ENCODE results near the gene KERA.

The KERA gene

DNA sequence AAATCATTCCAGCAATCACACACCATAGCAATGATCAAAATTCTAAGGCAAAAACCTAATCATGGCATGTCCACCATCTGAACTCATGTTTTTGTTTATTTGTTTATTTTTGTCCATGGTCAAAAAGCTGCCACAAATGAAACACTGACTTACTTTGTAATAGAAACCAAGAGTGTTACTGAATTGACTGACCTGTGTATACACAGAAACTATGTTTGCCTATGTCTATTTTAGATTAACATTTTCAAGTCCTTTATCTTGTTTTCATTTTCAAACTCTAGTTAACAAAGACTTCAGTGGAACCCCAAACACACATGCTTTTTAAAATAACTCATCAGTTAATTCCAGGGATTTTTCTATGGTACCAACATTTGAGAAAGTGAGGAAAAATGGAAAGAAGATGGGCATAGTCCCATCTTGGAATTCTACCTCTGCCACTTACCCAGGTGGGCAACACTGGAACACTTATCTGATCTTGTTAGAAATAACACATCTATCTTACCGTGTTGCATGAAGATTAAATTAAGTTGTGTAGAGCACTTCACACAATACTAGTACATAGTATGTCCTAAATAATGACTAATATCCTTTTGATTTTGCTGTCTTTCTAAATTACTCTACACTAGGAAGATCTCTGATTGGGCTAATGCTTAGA is 47.1 kb upstream of the KERA start:
- no peaks in the 10 kb centered on the region for H4K20me1 ChIP-seq (ENCODE audit: insufficient read depth, low read length, poor library complexity, severe bottlenecking)
- no peaks in the 10 kb centered on the region for H3K9me3 ChIP-seq (ENCODE audit: insufficient read depth, low read depth, low read length)
- no peaks in the 10 kb centered on the region for H3K9me2 ChIP-seq (replicated peaks; ENCODE audit: low read depth, low read length)
- H3K79me2 ChIP-seq (ENCODE audit: insufficient read depth, low read length), result no peaks in the 10 kb centered on the region
- no peak overlapping the region for H2AFZ ChIP-seq (ENCODE audit: low read length)
- no peaks in the 10 kb centered on the region for H3K36me3 ChIP-seq (ENCODE audit: insufficient read depth, low read length)
- no peak overlapping the region for H3K9ac ChIP-seq (ENCODE audit: low read depth, low read length, poor library complexity, severe bottlenecking)
- H3K4me2 ChIP-seq (ENCODE audit: low read depth, low read length, poor library complexity, severe bottlenecking), result no peak overlapping the region
- TF ChIP-seq EZH2phosphoT487 (IDR thresholded peaks at IDR 0.05; ENCODE audit: borderline replicate concordance), result no peak
- TF ChIP-seq, protein P1, sequence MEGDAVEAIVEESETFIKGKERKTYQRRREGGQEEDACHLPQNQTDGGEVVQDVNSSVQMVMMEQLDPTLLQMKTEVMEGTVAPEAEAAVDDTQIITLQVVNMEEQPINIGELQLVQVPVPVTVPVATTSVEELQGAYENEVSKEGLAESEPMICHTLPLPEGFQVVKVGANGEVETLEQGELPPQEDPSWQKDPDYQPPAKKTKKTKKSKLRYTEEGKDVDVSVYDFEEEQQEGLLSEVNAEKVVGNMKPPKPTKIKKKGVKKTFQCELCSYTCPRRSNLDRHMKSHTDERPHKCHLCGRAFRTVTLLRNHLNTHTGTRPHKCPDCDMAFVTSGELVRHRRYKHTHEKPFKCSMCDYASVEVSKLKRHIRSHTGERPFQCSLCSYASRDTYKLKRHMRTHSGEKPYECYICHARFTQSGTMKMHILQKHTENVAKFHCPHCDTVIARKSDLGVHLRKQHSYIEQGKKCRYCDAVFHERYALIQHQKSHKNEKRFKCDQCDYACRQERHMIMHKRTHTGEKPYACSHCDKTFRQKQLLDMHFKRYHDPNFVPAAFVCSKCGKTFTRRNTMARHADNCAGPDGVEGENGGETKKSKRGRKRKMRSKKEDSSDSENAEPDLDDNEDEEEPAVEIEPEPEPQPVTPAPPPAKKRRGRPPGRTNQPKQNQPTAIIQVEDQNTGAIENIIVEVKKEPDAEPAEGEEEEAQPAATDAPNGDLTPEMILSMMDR (conservative IDR thresholded peaks at IDR 0.05; ENCODE audit: low read length), result no peak
- H3K27me3 ChIP-seq (ENCODE audit: insufficient read depth, low read length, poor library complexity, severe bottlenecking), result no peaks in the 10 kb centered on the region
- H3F3A ChIP-seq (ENCODE audit: low read depth), result no peaks in the 10 kb centered on the region
- no peaks in the 10 kb centered on the region for H3K4me1 ChIP-seq (ENCODE audit: insufficient read depth, low read length, poor library complexity, severe bottlenecking)
- H3K4me3 ChIP-seq (ENCODE audit: low read length, poor library complexity, severe bottlenecking), result no peak overlapping the region

DNA sequence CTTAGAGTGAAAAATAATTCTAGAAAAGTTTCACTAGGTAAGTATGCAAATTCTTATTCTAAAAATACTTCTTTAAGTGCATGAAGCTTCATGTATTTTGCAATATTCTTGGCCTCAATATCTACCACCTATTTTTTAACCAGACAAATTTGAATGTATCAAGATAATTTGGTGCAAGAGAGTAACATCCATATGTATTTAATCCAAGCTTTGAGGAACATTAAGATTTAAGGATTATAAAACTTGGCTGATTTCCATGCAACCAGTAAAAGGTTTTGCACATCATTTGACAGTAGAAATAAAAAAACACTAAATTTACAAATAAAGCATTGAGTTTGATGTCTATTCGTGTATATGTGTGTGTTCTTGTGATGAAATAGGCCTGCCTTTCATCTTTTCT is 45.8 kb upstream of the KERA start:
- Histone ChIP-seq H3K4me3 (ENCODE audit: low read length, poor library complexity, severe bottlenecking) (no peak overlapping the region), H3K4me2 (ENCODE audit: low read depth, low read length, poor library complexity, severe bottlenecking) (no peak overlapping the region), H3F3A (ENCODE audit: low read depth) (no peaks in the 10 kb centered on the region), H3K9ac (ENCODE audit: low read depth, low read length, poor library complexity, severe bottlenecking) (no peak overlapping the region), H3K9me3 (ENCODE audit: insufficient read depth, low read depth, low read length) (no peaks in the 10 kb centered on the region), H4K20me1 (ENCODE audit: insufficient read depth, low read length, poor library complexity, severe bottlenecking) (no peaks in the 10 kb centered on the region), H3K27me3 (ENCODE audit: insufficient read depth, low read length, poor library complexity, severe bottlenecking) (no peaks in the 10 kb centered on the region), H3K36me3 (ENCODE audit: insufficient read depth, low read length) (no peaks in the 10 kb centered on the region), H3K79me2 (ENCODE audit: insufficient read depth, low read length) (no peaks in the 10 kb centered on the region), H3K4me1 (ENCODE audit: insufficient read depth, low read length, poor library complexity, severe bottlenecking) (no peaks in the 10 kb centered on the region), H2AFZ (ENCODE audit: low read length) (no peak overlapping the region), H3K9me2 (replicated peaks; ENCODE audit: low read depth, low read length) (no peaks in the 10 kb centered on the region)
- TF ChIP-seq, protein P1 (conservative IDR thresholded peaks at IDR 0.05; ENCODE audit: low read length), result no peak
- no peak for TF ChIP-seq EZH2phosphoT487 (IDR thresholded peaks at IDR 0.05; ENCODE audit: borderline replicate concordance)

DNA sequence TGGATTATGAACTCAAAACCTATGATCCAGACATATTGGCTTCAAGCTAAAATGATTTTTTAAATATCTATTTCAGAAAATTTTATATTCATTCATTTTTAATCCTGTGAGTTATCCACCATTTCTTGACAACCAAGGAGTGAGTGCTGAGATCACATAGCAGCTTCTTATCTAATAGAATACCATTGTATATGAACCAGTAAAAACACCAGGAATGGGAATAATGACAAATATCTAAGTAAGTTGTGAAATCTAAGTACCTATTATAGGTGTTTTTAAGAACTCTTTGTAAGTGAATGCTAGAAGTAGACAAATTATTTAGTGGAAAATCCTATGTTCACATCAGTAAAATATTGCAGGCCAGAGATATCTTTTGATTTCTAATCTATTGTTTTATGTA is 45.3 kb upstream of the KERA start:
- no peak overlapping the region for H3K4me2 ChIP-seq (ENCODE audit: low read depth, low read length, poor library complexity, severe bottlenecking)
- H4K20me1 ChIP-seq (ENCODE audit: insufficient read depth, low read length, poor library complexity, severe bottlenecking), result no peaks in the 10 kb centered on the region
- TF ChIP-seq, protein P1 (conservative IDR thresholded peaks at IDR 0.05; ENCODE audit: low read length), result no peak
- no peak for TF ChIP-seq EZH2phosphoT487 (IDR thresholded peaks at IDR 0.05; ENCODE audit: borderline replicate concordance)
- H3K9me3 ChIP-seq (ENCODE audit: insufficient read depth, low read depth, low read length), result no peaks in the 10 kb centered on the region
- H3K4me3 ChIP-seq (ENCODE audit: low read length, poor library complexity, severe bottlenecking), result no peak overlapping the region
- no peaks in the 10 kb centered on the region for H3K9me2 ChIP-seq (replicated peaks; ENCODE audit: low read depth, low read length)
- no peaks in the 10 kb centered on the region for H3K27me3 ChIP-seq (ENCODE audit: insufficient read depth, low read length, poor library complexity, severe bottlenecking)
- H3K9ac ChIP-seq (ENCODE audit: low read depth, low read length, poor library complexity, severe bottlenecking), result no peak overlapping the region
- no peaks in the 10 kb centered on the region for H3K4me1 ChIP-seq (ENCODE audit: insufficient read depth, low read length, poor library complexity, severe bottlenecking)
- no peak overlapping the region for H2AFZ ChIP-seq (ENCODE audit: low read length)
- no peaks in the 10 kb centered on the region for H3K79me2 ChIP-seq (ENCODE audit: insufficient read depth, low read length)
- H3K36me3 ChIP-seq (ENCODE audit: insufficient read depth, low read length), result no peaks in the 10 kb centered on the region
- no peaks in the 10 kb centered on the region for H3F3A ChIP-seq (ENCODE audit: low read depth)
